Upper lobe of right lung (tissue), 1 donor: ENCODE results near the gene DPP3. TPM values are rescaled to one million over a fixed set of nuclear protein-coding genes. Genes with fewer than 3 reads are reported as not detected.

Source experiments
- ATAC-seq: fragments of 200-7000 bp; cut with Tn5 transposase; one replicate; pipeline ENCODE4 v1.9.1; 2020; ENCODE audit warnings: mild to moderate bottlenecking, moderate library complexity
- DNase-seq: peaks from one replicate; pipeline ENCODE4 v3.0.0-alpha.2; 2020
- H3K27ac ChIP-seq: fragments of 200-600 bp; one replicate; pipeline ENCODE4 v1.8.0; 2022
- H3K27me3 ChIP-seq: fragments of 200-600 bp; one replicate; pipeline ENCODE4 v1.8.0; 2022; ENCODE audit warnings: mild to moderate bottlenecking
- H3K36me3 ChIP-seq: fragments of 200-600 bp; one replicate; pipeline ENCODE4 v1.8.0; 2022
- H3K4me1 ChIP-seq: fragments of 200-600 bp; one replicate; pipeline ENCODE4 v1.8.0; 2022
- H3K4me3 ChIP-seq: fragments of 200-600 bp; one replicate; pipeline ENCODE4 v1.8.0; 2022; ENCODE audit warnings: mild to moderate bottlenecking
- H3K9me3 ChIP-seq: fragments of 200-600 bp; one replicate; pipeline ENCODE4 v1.8.0; 2022
- intact Hi-C: fragments of 100-400 bp; cut with DNase I; formaldehyde crosslinking; loops from one replicate; pipeline ENCODE4 v1.11.0; 2022
- total RNA-seq: library from RNA; stranded (reverse); fragmentation: NEBNext Ultra II Directional; extraction: Animal tissue kit (Norgen Biotek cat#: 25700); gene quantifications from one replicate; pipeline ENCODE4 v1.2.1, GENCODE V29; 2021
- TF ChIP-seq, protein P1 (sequence below): fragments of 200-600 bp; IDR thresholded peaks from one replicate; pipeline ENCODE4 v1.8.0; 2022; ENCODE audit warnings: antibody characterized with exemption
- donor health status: DM: no; HTN: yes; CAD: no; lungs with severe emphysema.

The DPP3 gene
- total RNA-seq, 1 donor from 2014 or later = 31.9 TPM

DNA sequence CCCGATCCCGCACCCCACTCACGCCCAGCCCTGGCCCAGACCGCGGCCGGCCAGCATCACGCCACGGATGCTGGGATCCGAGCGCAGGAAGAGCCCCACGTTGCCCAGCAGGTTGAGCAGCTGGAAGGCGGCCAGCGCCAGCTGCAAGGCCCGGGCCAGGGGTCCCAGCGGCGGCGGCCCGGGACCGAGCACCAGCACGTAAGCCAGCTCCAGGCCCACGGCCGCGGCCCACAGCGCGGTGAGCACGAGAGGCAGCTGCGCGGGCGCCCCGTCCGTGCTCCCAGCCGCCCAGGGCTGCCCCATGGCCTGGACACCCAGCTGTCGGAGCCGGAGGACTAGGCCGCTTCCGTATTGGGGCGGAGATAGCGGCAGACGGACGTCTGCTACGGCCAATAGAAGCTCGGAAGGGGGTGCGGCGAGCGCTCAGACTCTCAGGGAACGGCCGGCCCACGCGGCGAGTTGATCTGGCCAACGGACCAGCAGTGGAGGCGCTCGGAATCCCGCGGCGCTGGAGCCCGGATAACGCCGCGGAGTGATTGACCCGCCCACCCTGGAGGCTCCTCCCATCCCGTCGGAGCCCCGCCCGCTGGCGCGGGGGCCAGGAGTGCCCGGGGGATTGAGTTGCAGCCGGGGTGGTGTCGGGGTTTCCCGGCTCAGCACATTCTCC is 65.6 kb downstream of the DPP3 start, which contains the start of gene ZDHHC24:
Gene ZDHHC24 (minus strand): TSS at position 348 of the 667 bp plus-strand sequence. CDS start 45 bp downstream, at position 303.
- peaks cover 15% of the 10 kb centered on the region for H3K36me3 ChIP-seq
- no peaks in the 10 kb centered on the region for H3K27me3 ChIP-seq
- H3K4me3 ChIP-seq = peak within 1 kb of the TSS; percentile 86
- intact Hi-C loops = no loop called here
- TF ChIP-seq, protein P1, sequence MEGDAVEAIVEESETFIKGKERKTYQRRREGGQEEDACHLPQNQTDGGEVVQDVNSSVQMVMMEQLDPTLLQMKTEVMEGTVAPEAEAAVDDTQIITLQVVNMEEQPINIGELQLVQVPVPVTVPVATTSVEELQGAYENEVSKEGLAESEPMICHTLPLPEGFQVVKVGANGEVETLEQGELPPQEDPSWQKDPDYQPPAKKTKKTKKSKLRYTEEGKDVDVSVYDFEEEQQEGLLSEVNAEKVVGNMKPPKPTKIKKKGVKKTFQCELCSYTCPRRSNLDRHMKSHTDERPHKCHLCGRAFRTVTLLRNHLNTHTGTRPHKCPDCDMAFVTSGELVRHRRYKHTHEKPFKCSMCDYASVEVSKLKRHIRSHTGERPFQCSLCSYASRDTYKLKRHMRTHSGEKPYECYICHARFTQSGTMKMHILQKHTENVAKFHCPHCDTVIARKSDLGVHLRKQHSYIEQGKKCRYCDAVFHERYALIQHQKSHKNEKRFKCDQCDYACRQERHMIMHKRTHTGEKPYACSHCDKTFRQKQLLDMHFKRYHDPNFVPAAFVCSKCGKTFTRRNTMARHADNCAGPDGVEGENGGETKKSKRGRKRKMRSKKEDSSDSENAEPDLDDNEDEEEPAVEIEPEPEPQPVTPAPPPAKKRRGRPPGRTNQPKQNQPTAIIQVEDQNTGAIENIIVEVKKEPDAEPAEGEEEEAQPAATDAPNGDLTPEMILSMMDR = no peak
- no peaks in the 10 kb centered on the region for H3K9me3 ChIP-seq
- ATAC-seq (peak; percentile 97), DNase-seq (peak; percentile 99)
- H3K4me1 ChIP-seq = peaks cover 28% of the 10 kb centered on the region
- peak within 1 kb of the TSS; percentile 85 for H3K27ac ChIP-seq

DNA sequence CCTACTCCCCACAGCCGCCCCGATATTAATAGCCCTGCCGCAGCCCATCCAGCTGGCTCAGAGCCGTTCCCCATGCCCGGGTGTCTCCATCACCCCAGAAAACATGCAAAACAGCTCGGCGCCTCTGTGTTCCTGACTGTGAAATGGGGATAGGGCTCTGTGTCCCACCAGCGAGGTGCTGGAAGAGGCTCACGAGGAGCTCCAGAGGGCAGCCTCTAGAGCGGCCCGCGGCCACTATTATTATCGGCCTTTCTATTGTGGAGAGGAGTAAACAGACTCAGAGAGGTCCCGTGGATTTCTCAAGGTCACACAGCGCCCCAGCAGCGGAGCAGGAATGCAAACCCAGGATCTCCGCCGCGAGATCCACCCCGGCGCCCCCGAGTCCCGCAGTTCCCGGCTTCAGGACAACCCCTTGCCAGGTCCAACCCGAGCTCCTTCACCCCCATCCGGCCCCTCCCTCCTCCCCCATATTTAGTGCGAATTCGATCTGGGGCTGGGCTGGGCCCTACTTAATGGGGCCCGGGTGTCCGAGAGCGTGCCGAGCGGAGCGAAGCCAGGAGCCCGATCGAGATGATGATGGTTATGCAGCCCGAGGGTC is 66.2 kb downstream of the DPP3 start, which contains the start of gene ACTN3:
Gene ACTN3 (plus strand): TSS at position 536 of the 598 bp plus-strand sequence. CDS start 35 bp downstream, at position 571.
- DNase-seq (no peak), ATAC-seq (no peak)
- peaks cover 15% of the 10 kb centered on the region for H3K36me3 ChIP-seq
- TF ChIP-seq, protein P1 = no peak
- intact Hi-C loops = no loop called here
- peak within 1 kb of the TSS; percentile 86 for H3K4me3 ChIP-seq
- no peaks in the 10 kb centered on the region for H3K27me3 ChIP-seq
- peaks cover 28% of the 10 kb centered on the region for H3K4me1 ChIP-seq
- peak within 1 kb of the TSS; percentile 85 for H3K27ac ChIP-seq
- no peaks in the 10 kb centered on the region for H3K9me3 ChIP-seq

DNA sequence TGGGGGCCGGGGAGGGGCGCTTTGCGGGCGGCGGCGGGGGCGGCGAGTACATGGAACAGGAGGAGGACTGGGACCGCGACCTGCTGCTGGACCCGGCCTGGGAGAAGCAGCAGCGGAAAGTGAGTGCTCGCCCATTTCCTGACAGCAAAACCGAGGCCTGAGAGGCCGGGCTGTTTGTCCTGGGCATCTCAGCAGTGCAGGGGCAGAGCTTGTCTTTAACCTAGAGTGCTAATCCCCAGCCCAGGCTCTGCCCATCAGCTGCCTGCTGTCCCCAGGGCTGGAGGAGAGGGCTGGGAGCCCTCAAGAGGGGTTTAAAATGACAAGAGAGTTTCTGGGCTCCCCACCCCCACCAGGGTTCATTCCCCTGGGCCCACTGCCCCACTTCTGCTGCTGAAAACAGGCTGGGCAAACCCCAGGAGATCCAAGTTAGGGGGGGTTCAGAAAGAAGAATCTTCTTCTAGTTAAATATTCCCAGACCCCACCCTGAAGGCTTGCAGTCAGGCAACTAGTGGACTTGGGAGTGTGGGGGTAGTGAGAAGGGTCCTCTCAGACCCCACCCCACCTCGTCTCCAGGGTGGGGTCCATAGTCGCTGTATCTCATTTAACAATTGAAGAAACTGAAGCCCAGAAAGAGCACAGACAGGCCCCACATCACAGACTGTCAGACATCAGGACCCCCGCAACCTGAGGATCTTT is 66.9 kb downstream of the DPP3 start:
- TF ChIP-seq, protein P1 = no peak
- H3K4me3 ChIP-seq = peak overlapping the region; percentile 86
- DNase-seq (no peak), ATAC-seq (no peak)
- H3K36me3 ChIP-seq = peaks cover 11% of the 10 kb centered on the region
- H3K4me1 ChIP-seq = peaks cover 28% of the 10 kb centered on the region
- H3K27me3 ChIP-seq = no peaks in the 10 kb centered on the region
- H3K9me3 ChIP-seq = no peaks in the 10 kb centered on the region
- intact Hi-C loops = no loop called here
- no peak overlapping the region for H3K27ac ChIP-seq

DNA sequence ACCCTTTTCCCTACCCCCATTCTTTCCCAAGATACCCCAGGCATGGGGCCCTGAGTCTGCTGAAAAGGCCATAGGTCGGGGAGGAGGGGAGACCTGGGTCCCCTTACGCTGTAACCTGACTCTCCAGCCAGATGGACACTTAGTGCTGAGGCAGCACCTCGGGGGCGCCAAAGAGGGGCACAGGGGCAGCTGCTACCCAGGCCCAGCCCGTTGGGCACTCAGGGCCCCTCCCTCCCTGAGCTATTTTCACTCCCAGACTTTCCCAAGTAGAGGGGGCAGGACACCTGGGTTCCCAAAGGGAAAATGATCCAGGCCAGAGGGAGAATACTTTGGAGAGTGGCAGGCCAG is 67.4 kb downstream of the DPP3 start:
- no peak overlapping the region for H3K27ac ChIP-seq
- H3K4me1 ChIP-seq = peaks cover 28% of the 10 kb centered on the region
- no peak for ATAC-seq
- H3K27me3 ChIP-seq = no peaks in the 10 kb centered on the region
- intact Hi-C loops = no loop called here
- TF ChIP-seq, protein P1 = no peak
- DNase-seq = no peak
- H3K9me3 ChIP-seq = no peaks in the 10 kb centered on the region
- H3K4me3 ChIP-seq = no peak overlapping the region
- H3K36me3 ChIP-seq = peaks cover 6% of the 10 kb centered on the region

DNA sequence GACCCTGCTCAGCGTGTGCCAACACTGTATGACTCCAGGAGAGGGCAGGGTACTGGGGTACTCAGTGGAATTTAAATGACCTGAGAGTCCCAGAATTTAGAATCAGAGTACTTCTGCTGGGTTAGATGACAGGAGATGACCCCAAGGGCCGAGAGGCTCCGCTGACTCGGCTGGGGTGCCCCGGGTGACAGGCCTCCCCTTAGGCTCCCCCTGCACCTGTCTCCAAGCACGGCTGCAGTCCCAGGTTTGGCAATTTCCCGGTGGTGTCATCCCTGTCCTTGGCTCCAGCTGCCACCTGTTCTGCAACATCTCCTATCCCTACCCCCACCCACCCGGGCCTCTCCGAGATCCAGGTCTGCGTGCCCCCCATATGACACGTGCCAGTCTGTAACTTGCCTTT is 67.8 kb downstream of the DPP3 start:
- Histone ChIP-seq H3K4me1 (peaks cover 28% of the 10 kb centered on the region), H3K36me3 (peaks cover 4% of the 10 kb centered on the region), H3K27ac (no peak overlapping the region), H3K9me3 (no peaks in the 10 kb centered on the region), H3K27me3 (no peaks in the 10 kb centered on the region), H3K4me3 (no peak overlapping the region)
- intact Hi-C loops = no loop called here
- ATAC-seq = no peak
- no peak for DNase-seq
- TF ChIP-seq, protein P1 = no peak
